Activated naive CD4-positive, alpha-beta T cell (primary cell): ENCODE results near the gene TRUB2.

ENCODE experiments used
- DNase-seq, 4 experiments: peaks; one replicate each; lab custom pipeline; 2025; lab: John Stamatoyannopoulos, UW

The TRUB2 gene

GRCh38 chr9:128322404-128323211 is at the start of gene TRUB2, which contains the start of gene COQ4:
TSS of gene TRUB2 (minus strand) at chr9:128322447. CDS start at chr9:128322408, 39 bp downstream.
TSS of gene COQ4 (plus strand) at chr9:128322839. CDS start at chr9:128322859, 20 bp downstream.
- DNase-seq: peak; percentile 80 to 91 (median 88)

- no peak for DNase-seq
Measured at GRCh38 chr9:128371630-128372117, 49.4 kb upstream of the TRUB2 start.

GRCh38 chr9:128370752-128371629 is 48.7 kb upstream of the TRUB2 start, which contains the start of gene URM1:
TSS of gene URM1 (plus strand) at chr9:128371374. CDS start at chr9:128371381, 7 bp downstream.
- peak; percentile 84 to 94 (median 88) for DNase-seq

GRCh38 chr9:128370367-128370751 is 48.1 kb upstream of the TRUB2 start:
- DNase-seq: no peak

GRCh38 chr9:128369024-128369706 is 46.9 kb upstream of the TRUB2 start:
- DNase-seq: no peak

- DNase-seq: no peak
Measured at GRCh38 chr9:128365525-128365924, 43.3 kb upstream of the TRUB2 start.

- no peak for DNase-seq
Measured at GRCh38 chr9:128362774-128363173, 40.5 kb upstream of the TRUB2 start.

GRCh38 chr9:128361986-128362646 is 39.9 kb upstream of the TRUB2 start:
- DNase-seq: peak; percentile 16 to 63 (median 35)

GRCh38 chr9:128361296-128361985 is 39.2 kb upstream of the TRUB2 start:
- no peak for DNase-seq

GRCh38 chr9:128360826-128361225 is 38.6 kb upstream of the TRUB2 start:
- DNase-seq: no peak

GRCh38 chr9:128358861-128359260 is 36.6 kb upstream of the TRUB2 start:
- DNase-seq: no peak

- DNase-seq: no peak
Measured at GRCh38 chr9:128358090-128358489, 35.8 kb upstream of the TRUB2 start.

- DNase-seq: no peak
Measured at GRCh38 chr9:128355451-128355850, 33.2 kb upstream of the TRUB2 start.

GRCh38 chr9:128349772-128350171 is 27.5 kb upstream of the TRUB2 start:
- no peak for DNase-seq

GRCh38 chr9:128349125-128349524 is 26.9 kb upstream of the TRUB2 start:
- DNase-seq: no peak

GRCh38 chr9:128344931-128345605 is 22.8 kb upstream of the TRUB2 start:
- DNase-seq: no peak

GRCh38 chr9:128343855-128344254 is 21.6 kb upstream of the TRUB2 start:
- DNase-seq: no peak

- DNase-seq: no peak
Measured at GRCh38 chr9:128342971-128343680, 20.9 kb upstream of the TRUB2 start.

- DNase-seq: peak in 3 of 4 experiments; percentile 23 to 51 (median 33)
Measured at GRCh38 chr9:128341435-128341849, 19.2 kb upstream of the TRUB2 start.
